Stimulated activated CD8-positive, alpha-beta memory T cell treated with anti-CD3 and anti-CD28 coated beads, Interleukin-12 subunit alpha, Interleukin-12 subunit beta, amount 100 ng/mL, for 1 hour (primary cell): Measurements from ENCODE around the gene ARID3B.
"Not testable (repeated sequence)": the region's sequence is repeated elsewhere in the genome, so short reads cannot be mapped to it uniquely, and the experiment has no call there.

Experiments
- DNase-seq: peaks from one replicate; pipeline ENCODE4 v3.0.0-alpha.2; 2020; ENCODE audit warnings: low read depth

The ARID3B gene

DNA sequence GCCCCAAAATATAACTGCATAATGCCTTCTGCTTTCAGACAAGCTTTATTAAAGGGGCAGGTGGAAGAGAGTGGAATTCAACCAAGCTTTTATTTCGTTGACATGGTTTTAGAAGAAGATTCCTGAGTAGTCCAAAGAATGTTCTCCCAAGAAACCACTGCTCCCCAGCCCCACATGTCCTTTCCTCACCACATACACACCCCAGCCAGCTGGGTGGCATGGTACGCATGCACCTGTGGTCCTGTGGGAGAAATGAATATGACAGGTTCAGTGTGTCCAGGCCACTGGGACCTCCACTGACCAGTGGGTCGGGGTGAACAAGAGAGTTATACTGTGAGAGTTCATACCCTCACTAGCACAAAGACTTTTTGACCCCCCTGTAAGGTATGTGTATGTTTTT is 30.2 kb downstream of the ARID3B start:
- no peak for DNase-seq

DNA sequence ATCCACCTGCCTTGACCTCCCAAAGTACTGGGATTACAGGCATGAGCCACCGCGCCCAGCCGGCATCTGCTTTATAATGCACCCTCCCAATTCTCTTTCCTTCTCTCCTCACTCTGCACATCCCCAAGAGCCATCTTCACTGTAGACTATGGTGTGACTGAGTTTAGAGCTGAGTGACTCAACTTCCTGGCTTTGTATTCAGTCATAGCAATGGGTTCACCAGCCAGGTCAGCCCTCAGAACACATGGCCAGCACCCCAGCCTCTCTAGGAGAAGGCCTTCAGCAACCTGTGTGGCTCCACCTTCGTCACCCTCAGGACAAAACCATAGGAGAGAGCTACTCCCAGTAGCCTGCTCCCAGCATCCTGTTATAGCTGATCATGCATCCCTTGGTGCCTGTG is 33.0 kb downstream of the ARID3B start:
- no peak for DNase-seq

- no peak for DNase-seq
Observed at GRCh38 chr15:74578496-74578994, 37.5 kb downstream of the ARID3B start.

GRCh38 chr15:74579001-74579400 is 38.0 kb downstream of the ARID3B start:
- DNase-seq = no peak

- no peak for DNase-seq
Observed at GRCh38 chr15:74580538-74581350, 39.7 kb downstream of the ARID3B start.

DNA sequence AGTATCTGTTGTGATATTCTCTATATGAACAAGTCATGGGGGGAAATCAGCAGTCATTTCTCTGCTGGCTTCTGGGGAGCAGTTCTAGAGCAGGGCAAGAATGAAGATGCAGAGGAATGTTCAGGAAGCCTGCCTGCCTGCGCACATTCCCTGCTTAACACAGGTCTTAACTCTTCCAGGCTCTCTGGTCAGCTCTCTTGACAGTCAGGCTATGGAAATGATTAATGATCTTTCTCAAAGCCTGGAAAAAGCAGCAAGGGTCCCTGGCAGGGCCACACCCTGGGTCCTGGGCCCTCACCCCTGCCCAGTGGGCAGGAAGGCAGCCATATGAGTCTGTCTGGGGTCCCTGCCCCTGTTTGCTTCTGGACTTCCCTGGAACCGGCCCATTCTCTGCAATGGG is 43.2 kb downstream of the ARID3B start:
- no peak for DNase-seq

DNA sequence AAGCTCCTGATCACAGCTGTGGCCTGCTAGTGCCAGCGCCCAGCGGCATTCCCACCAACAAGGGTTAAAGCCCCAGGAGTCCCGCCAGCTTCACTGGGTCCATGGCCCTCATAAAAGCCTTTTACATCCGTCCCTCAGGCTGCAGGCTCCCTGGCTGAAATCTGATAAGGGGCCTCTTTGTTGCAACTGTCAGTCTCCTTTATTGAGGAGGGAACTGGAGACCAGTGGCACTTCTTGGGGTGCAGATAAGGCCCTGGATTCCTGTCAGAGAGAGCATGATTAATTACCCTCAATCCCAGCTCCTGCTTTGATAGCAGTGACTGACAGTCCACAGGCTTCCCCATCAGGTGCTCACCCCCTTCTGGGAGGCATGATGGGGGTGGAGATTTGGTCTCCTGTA is 43.8 kb downstream of the ARID3B start:
- DNase-seq = no peak

DNA sequence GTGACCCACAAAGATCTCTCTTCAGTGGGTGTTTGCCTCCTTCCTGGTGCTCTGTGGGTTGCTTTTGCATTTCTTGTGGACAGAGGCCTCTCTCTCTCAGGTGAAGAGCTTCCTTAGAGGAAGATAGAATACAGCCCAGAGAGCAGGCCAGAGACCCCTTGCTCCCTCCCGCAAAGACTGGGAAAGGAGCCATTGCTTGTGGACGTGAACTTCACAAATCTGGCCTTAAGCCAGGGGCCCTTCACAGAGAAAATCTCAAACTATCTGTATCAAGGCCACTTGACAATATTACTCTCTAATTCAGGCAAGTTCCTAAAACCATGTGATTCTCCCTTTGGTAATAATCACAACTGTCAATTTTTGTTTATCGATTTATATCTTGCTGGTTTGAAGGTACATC is 44.2 kb downstream of the ARID3B start:
- no peak for DNase-seq

- DNase-seq = no peak
Observed at GRCh38 chr15:74585857-74586256, 44.8 kb downstream of the ARID3B start.

GRCh38 chr15:74589826-74590225 is 48.8 kb downstream of the ARID3B start:
- no peak for DNase-seq

DNA sequence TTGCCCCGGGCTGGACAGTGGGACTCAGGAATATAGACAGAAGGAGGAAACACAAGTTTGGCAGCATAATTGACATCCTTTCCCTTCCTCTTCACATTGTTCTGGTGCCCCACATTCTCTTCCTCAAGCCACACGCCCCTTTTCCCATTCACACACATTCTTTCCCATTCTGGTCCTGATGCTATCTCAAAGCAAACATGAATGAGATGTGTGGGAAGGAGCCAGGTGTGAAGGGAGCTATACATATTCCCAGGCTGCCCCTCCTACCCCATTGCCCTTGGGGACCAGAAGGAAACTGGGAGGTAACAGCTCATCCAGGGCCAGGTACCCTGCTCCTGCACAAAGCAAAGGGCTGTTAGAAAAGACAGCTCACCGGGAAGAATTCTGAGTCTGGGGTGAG is 51.2 kb downstream of the ARID3B start:
- DNase-seq = no peak

- no peak for DNase-seq
Observed at GRCh38 chr15:74593122-74593521, 52.1 kb downstream of the ARID3B start.

- DNase-seq = no peak
Observed at GRCh38 chr15:74594455-74594854, 53.4 kb downstream of the ARID3B start.

DNA sequence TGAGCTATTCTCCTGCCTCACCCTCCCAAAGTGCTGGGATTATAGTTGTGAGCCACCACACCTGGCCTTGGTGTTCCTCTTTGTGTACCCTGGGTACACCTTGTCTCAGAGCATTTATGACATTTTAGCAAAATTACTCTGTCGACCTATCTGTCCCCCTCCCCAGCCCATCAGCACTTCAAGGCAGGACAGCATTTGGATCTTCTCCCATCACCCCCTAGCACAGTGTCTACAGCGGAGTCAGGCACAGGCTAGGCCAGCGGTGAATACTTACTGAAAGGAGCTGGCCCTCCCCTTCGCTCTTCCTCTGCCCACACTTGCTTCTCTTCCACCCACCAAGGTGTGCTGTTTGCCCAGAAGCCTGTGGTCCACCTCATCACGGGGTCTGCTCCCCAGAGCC is 54.3 kb downstream of the ARID3B start:
- no peak for DNase-seq

DNA sequence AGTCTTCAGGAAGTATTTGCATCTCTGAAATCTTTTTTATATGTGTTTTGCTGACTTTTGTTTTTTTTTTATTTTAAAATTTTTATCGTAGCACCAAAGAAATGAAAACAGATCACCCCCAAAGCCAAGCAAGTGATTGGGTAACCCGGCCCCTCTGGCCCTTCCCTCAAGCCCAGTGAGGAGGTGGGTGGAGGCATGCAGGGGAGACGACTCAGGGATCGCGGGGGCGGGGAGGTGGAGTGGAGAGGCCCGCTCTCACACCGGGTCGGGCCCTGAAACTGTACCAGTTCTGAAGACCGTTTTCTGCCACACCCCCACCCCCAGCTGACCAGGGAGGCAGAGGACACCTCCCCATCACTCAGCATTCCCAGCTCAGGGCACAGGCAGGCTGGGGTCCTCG is 55.7 kb downstream of the ARID3B start:
- not testable (repeated sequence) for DNase-seq

DNA sequence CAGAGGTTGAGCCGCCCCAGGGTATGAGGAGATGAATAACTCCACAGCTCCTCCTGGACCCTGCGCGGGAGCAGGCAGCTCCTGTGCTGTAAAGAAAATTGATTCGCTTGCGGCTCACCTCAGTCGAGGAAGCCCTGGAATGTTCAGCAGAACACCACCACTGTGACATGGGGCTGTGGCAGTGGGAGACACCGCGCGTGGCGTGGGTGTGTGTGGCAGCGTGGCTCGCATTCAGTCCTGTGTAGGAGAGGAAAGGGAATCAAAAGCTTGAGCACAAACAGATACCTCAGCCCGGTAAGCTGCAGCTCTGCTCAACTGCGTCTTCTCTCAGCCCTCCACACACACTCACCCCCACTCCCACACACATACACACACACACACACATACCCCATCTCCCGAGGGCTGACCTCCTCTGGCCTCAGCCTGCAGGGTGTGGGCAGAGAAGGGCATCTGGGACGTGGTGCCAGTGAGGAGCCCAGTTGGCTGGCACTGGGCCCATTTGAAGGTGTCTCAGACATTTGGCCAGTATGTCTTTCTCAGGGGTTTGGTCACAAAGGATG is 56.2 kb downstream of the ARID3B start:
- DNase-seq = not testable (repeated sequence)

- DNase-seq = peak; percentile 72
Observed at GRCh38 chr15:74598126-74598842, 57.3 kb downstream of the ARID3B start.

DNA sequence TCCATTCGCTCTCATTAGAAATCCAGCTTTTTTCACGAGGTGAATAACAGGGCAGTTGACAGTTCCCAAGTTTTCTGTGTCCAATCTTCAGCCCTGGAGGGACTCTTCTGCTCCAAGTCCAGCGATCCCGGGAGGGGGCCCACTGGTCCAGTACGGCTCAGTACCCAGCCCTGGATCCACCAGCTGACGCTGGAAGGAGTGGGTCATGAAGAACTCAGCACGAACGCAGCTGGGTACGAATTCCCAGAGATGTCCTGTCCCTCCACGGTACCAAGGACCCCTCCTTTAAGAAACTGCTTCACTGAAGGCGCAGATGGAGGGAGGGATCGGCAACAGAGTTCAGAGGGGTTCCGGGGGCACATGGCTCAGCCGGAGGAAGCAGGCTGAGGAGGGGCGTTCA is 58.1 kb downstream of the ARID3B start:
- no peak for DNase-seq

GRCh38 chr15:74603026-74603788 is 62.2 kb downstream of the ARID3B start:
- no peak for DNase-seq

- no peak for DNase-seq
Observed at GRCh38 chr15:74603789-74604705, 63.0 kb downstream of the ARID3B start.
